ENCODE measurements around the gene PCGF2. TPM values are rescaled to one million over a fixed set of nuclear protein-coding genes. Genes with fewer than 3 reads are reported as not detected.

The PCGF2 gene
- total and polyA plus RNA-seq, 2 of the 8 experiments (the other 6 are each of a cell fraction or from before 2014, with no cell fraction given), result 42.1 to 93.3 TPM

- H3K79me2 ChIP-seq (ENCODE audit: control insufficient read depth in 1 of 2, insufficient read depth in 2 of 2, low read length in 2 of 2), result peaks cover 15 to 46% of the 10 kb centered on the region in 2 experiments
- no peak for FAIRE-seq
- H4K8ac ChIP-seq (ENCODE audit: extremely low read depth, insufficient read depth, low read length), result peak overlapping the region; percentile 17; the same call in 1 of the 2 replicates
- TF ChIP-seq CEBPB (IDR thresholded peaks at IDR 0.05; ENCODE audit: low read depth, low read length), result no peak
These were observed 9.4 kb downstream of the PCGF2 start for GRCh38 chr17:38738686-38739085.

More at GRCh38 chr17:38738686-38739085, 9.4 kb downstream of the PCGF2 start:
- Histone ChIP-seq H3K4me3 (ENCODE audit: extremely low read depth in 1 of 4, insufficient read depth in 2 of 4, low read depth in 3 of 4, low read length in 4 of 4) (no peak overlapping the region), H3K4ac (replicated peaks; ENCODE audit: insufficient read length, low read depth, low read length) (no peak overlapping the region), H2BK12ac (ENCODE audit: low read depth, low read length) (no peak overlapping the region), H2BK5ac (ENCODE audit: low read depth, low read length) (no peak overlapping the region), H3K23me2 (ENCODE audit: low read depth, low read length) (no peaks in the 10 kb centered on the region), H3K56ac (replicated peaks; ENCODE audit: insufficient read length, low read depth, low read length) (no peak overlapping the region), H4K20me1 (replicated peaks in 1 of 2; ENCODE audit: control insufficient read depth in 1 of 2, insufficient read depth in 2 of 2, low read length in 2 of 2) (peaks cover 30 to 57% of the 10 kb centered on the region in 2 experiments), H3K9ac (replicated peaks in 1 of 4; ENCODE audit: extremely low read depth in 1 of 4, low read depth in 3 of 4, low read length in 3 of 4) (no peak overlapping the region), H2AFZ (ENCODE audit: low read length) (no peak overlapping the region), H3K27ac (ENCODE audit: low read depth, low read length) (no peak overlapping the region), H2AK5ac (ENCODE audit: low read depth, low read length) (no peak overlapping the region), H4K91ac (replicated peaks; ENCODE audit: insufficient read length, low read length) (no peak overlapping the region), H2BK15ac (ENCODE audit: low read length) (no peak overlapping the region), H3K4me2 (ENCODE audit: insufficient read depth in 1 of 2, low read depth in 2 of 2, low read length in 2 of 2) (no peak overlapping the region), H3K27me3 (replicated peaks in 1 of 4; ENCODE audit: control insufficient read depth in 3 of 4, extremely low read depth in 1 of 4, insufficient read depth in 3 of 4, low read length in 3 of 4) (no peaks in the 10 kb centered on the region), H3K4me1 (replicated peaks in 1 of 4; ENCODE audit: control insufficient read depth in 3 of 4, insufficient read depth in 4 of 4, low read length in 3 of 4) (peaks cover 0 to 19% (median 7%) of the 10 kb centered on the region in 4 experiments; a peak in 6 of 7 replicates), H3K14ac (ENCODE audit: insufficient read length) (no peak overlapping the region), H2BK120ac (replicated peaks; ENCODE audit: low read depth, low read length) (no peak overlapping the region), H4K5ac (ENCODE audit: insufficient read length, low read depth, low read length) (no peak overlapping the region), H3K36me3 (ENCODE audit: control insufficient read depth in 2 of 4, insufficient read depth in 4 of 4, low read length in 3 of 4) (peaks cover 2 to 30% (median 17%) of the 10 kb centered on the region in 4 experiments; a peak in 7 of 8 replicates), H3K18ac (ENCODE audit: extremely low read depth, low read length) (no peak overlapping the region), H2BK20ac (ENCODE audit: low read length) (no peak overlapping the region), H3K23ac (ENCODE audit: insufficient read length) (no peak overlapping the region), H3K79me1 (ENCODE audit: low read depth, low read length) (peaks cover 22% of the 10 kb centered on the region), H3K9me3 (ENCODE audit: insufficient read depth in 2 of 2, low read depth in 1 of 2, low read length in 1 of 2) (no peaks in the 10 kb centered on the region)
- WGBS, 2 experiments (ENCODE audit: extremely low coverage in 1 of 2, insufficient coverage in 1 of 2, insufficient read length in 1 of 2, insufficient replicate concordance in 2 of 2, low coverage in 1 of 2, low lambda C conversion rate in 2 of 2, missing lambda C conversion rate in 1 of 2), result 92% methylated on average over 16 of the region's 16 CpGs; no CpG with 5 or more reads in 1 of the 2 experiments
- ChIA-PET POLR2A (ENCODE audit: partially characterized antibody) (interaction anchor here (3.1 kb wide), 1 partner anchor 7 kb away, joined by 19 read pairs; no protein-coding TSS in a partner anchor), CTCF (ENCODE audit: partially characterized antibody) (interaction anchor here (5.4 kb wide), 1 partner anchor 62 kb away, joined by 44 read pairs; the partner anchor contains the start of gene EPOP)
- no peak for DNase-seq (ENCODE audit: low read depth in 1 of 2, low spot score in 2 of 2)
